Hepatocyte (in vitro differentiated cells): Measurements from ENCODE around the gene GRXCR2. TPM values are rescaled to one million over a fixed set of nuclear protein-coding genes. Genes with fewer than 3 reads are reported as not detected.

ENCODE experiments used
- DNase-seq: peaks from one replicate; pipeline ENCODE4 v3.0.0-alpha.2; 2016; ENCODE audit warnings: low spot score
- H2AFZ ChIP-seq: fragments of 200-600 bp; sonication (generic); 2 replicates; pipeline ENCODE4 v1.6.0; 2016; ENCODE audit warnings: antibody characterized with exemption, mild to moderate bottlenecking
- H3K27ac ChIP-seq: fragments of 200-600 bp; sonication (generic); 2 replicates; pipeline ENCODE4 v1.5.1; 2016; ENCODE audit warnings: mild to moderate bottlenecking
- H3K27me3 ChIP-seq: fragments of 200-600 bp; sonication (generic); 2 replicates; pipeline ENCODE4 v1.6.1; 2016
- H3K36me3 ChIP-seq: fragments of 200-600 bp; sonication (generic); replicated peaks from 2 replicates; pipeline ENCODE4 v1.5.1; 2016; ENCODE audit warnings: low read depth; ENCODE audit not compliant: insufficient read depth
- H3K4me1 ChIP-seq: fragments of 200-600 bp; sonication (generic); 2 replicates; pipeline ENCODE4 v1.5.1; 2016; ENCODE audit warnings: mild to moderate bottlenecking, moderate library complexity; ENCODE audit not compliant: insufficient read depth
- H3K4me2 ChIP-seq: fragments of 200-600 bp; sonication (generic); 2 replicates; pipeline ENCODE4 v1.6.0; 2016
- H3K4me3 ChIP-seq: fragments of 200-600 bp; sonication (generic); 2 replicates; pipeline ENCODE4 v1.5.1; 2016; ENCODE audit warnings: mild to moderate bottlenecking
- H3K79me2 ChIP-seq: fragments of 200-600 bp; sonication (generic); 2 replicates; pipeline ENCODE4 v1.6.0; 2017; ENCODE audit warnings: mild to moderate bottlenecking
- H3K9me2 ChIP-seq: fragments of 200-600 bp; sonication (generic); replicated peaks from 2 replicates; pipeline ENCODE4 v1.6.0; 2017; ENCODE audit warnings: mild to moderate bottlenecking; ENCODE audit not compliant: insufficient read depth
- H3K9me3 ChIP-seq: fragments of 200-600 bp; sonication (generic); 2 replicates; pipeline ENCODE4 v1.5.1; 2016; ENCODE audit warnings: low read depth, mild to moderate bottlenecking
- H4K20me1 ChIP-seq: fragments of 200-600 bp; sonication (generic); 2 replicates; pipeline ENCODE4 v1.6.0; 2016; ENCODE audit warnings: mild to moderate bottlenecking; ENCODE audit not compliant: insufficient read depth, poor library complexity, severe bottlenecking
- EZH2 ChIP-seq: fragments of 200-600 bp; sonication (generic); IDR thresholded peaks from 2 replicates; pipeline ENCODE4 v1.6.1; 2016; ENCODE audit warnings: antibody characterized with exemption, mild to moderate bottlenecking, borderline replicate concordance
- EZH2phosphoT487 ChIP-seq: fragments of 200-600 bp; sonication (generic); IDR thresholded peaks from one replicate; pipeline ENCODE4 v1.6.1; 2018; ENCODE audit warnings: antibody characterized with exemption, mild to moderate bottlenecking, low read depth, moderate library complexity; ENCODE audit not compliant: unreplicated experiment, severe bottlenecking
- WGBS: methylation state at CpG from one replicate; pipeline ENCODE4 v1.1.6; 2016; ENCODE audit warnings: low lambda C conversion rate; ENCODE audit errors: missing lambda C conversion rate; 5-methylcytosine and 5-hydroxymethylcytosine counted together
- polyA plus RNA-seq: library from polyadenylated mRNA; unstranded; fragments of >200 nt; fragmentation: Nextera tagmentation; extraction: Ambion mirVana; gene quantifications from 2 replicates; pipeline ENCODE4 v1.2.1, GENCODE V29; 2016
- total RNA-seq: library from RNA; depleted of rRNA; stranded (reverse); fragments of >200 nt; gene quantifications from 2 replicates; pipeline ENCODE4 v1.2.3, GENCODE V29; 2014
- TF ChIP-seq, protein P1 (sequence below): fragments of 200-600 bp; sonication (generic); IDR thresholded peaks from 2 replicates; pipeline ENCODE4 v1.5.1; 2016; ENCODE audit warnings: antibody characterized with exemption, mild to moderate bottlenecking; ENCODE audit not compliant: poor library complexity

The GRXCR2 gene
- total and polyA plus RNA-seq, 2 experiments from 2014 or later = not detected

DNA sequence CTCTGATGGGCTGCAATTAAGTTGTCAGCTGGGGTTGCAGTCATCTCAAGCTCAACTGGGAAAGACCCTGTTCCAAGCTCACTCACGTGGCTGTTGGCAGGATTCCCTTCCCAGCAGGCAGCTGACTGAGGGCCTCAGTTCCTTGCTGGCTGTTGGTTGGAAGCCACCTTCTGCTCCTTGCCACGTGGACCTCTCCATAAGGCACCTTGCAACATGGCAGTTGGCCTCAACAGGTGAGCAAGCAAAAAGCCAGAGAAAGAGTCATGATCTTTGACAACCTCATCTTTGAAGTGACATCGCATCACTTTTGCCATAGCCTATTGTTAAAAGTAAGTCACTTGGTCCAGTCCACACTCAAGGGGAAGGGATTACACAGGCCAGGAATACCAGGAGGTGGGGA is 19.8 kb downstream of the GRXCR2 start:
- WGBS = 82% methylated on average over 3 of the region's 3 CpGs
- Histone ChIP-seq H3K27ac (peak overlapping the region; percentile 81), H3K4me1 (peaks cover 28% of the 10 kb centered on the region), H3K9me2 (no peaks in the 10 kb centered on the region), H3K4me2 (no peak overlapping the region), H3K79me2 (no peaks in the 10 kb centered on the region), H3K27me3 (no peaks in the 10 kb centered on the region), H4K20me1 (no peaks in the 10 kb centered on the region), H3K4me3 (no peak overlapping the region), H3K9me3 (no peaks in the 10 kb centered on the region), H2AFZ (no peak overlapping the region), H3K36me3 (no peaks in the 10 kb centered on the region)
- no peak for DNase-seq
- TF ChIP-seq EZH2phosphoT487 (no peak), EZH2 (no peak)
- TF ChIP-seq, protein P1, sequence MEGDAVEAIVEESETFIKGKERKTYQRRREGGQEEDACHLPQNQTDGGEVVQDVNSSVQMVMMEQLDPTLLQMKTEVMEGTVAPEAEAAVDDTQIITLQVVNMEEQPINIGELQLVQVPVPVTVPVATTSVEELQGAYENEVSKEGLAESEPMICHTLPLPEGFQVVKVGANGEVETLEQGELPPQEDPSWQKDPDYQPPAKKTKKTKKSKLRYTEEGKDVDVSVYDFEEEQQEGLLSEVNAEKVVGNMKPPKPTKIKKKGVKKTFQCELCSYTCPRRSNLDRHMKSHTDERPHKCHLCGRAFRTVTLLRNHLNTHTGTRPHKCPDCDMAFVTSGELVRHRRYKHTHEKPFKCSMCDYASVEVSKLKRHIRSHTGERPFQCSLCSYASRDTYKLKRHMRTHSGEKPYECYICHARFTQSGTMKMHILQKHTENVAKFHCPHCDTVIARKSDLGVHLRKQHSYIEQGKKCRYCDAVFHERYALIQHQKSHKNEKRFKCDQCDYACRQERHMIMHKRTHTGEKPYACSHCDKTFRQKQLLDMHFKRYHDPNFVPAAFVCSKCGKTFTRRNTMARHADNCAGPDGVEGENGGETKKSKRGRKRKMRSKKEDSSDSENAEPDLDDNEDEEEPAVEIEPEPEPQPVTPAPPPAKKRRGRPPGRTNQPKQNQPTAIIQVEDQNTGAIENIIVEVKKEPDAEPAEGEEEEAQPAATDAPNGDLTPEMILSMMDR = no peak

DNA sequence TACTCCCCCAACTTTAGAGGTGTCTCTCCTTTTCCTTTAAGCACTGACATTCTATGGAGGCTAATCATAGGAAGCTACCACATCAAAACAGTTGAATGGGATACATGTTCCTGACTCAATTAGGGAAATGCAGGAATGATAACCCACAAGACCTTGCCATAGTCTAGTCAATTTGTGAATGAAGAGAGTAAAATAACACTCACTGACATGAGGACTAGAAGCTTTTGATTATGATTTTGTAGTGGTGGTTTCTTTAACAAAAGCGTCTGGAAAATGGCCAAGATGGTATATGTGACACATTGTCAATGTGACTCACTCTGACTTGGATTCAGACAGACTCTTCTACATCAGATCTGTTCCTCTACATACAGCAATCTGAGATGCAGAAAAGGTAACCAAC is 24.0 kb downstream of the GRXCR2 start:
- H3K27ac ChIP-seq = no peak overlapping the region
- no peak for DNase-seq
- 91% methylated on average over 1 of the region's 1 CpG for WGBS
- H3K79me2 ChIP-seq = no peaks in the 10 kb centered on the region
- H4K20me1 ChIP-seq = no peaks in the 10 kb centered on the region
- no peaks in the 10 kb centered on the region for H3K9me3 ChIP-seq
- TF ChIP-seq, protein P1 = no peak
- TF ChIP-seq EZH2 (no peak), EZH2phosphoT487 (no peak)
- no peaks in the 10 kb centered on the region for H3K27me3 ChIP-seq
- no peak overlapping the region for H2AFZ ChIP-seq
- peaks cover 9% of the 10 kb centered on the region for H3K4me1 ChIP-seq
- H3K4me2 ChIP-seq = no peak overlapping the region
- H3K9me2 ChIP-seq = no peaks in the 10 kb centered on the region
- no peaks in the 10 kb centered on the region for H3K36me3 ChIP-seq
- no peak overlapping the region for H3K4me3 ChIP-seq

DNA sequence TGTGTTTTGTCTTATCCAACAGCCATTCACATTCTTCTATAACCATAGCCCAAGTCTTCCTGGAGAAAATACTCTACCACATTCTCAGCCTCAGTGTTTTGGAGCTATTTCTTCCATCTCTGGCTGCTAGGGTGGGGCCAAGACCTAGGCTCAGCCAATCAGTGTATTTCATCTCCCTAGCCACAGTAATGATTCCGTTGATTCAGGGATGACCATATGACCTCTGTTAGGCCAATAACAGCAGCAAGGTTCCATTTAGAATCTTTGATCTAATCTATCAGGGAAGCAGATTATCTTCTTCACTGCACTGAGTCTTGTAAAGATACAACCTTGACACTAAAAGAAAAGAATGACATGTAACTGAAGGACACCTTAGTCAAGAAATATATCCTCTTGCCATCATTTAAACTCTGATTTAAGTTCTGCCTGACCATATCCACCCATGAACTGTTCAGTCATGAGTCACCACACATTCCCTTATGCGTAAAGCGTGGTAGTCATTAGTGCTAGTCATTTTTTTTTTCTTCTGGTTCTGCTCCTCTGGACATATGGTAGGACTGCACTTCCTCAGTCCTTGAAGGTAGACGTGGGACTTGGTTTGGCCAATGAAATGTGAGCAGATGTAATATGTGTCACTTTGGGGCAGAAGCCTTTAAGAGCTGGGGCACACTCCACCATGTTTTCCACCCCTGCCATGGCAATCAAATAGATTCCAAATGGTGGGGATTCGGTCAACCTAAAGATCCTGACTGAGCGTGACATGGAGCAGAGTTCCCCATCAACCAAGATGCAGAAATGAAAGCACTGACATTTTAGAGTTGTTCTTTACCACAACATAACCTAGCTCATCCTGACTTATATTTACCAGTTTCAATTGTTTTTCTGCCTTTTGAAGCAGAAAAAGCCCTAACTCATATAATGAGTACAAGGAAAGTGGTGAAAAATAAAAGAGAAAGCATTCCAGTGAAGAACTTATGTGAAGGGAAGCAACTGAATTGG is 25.0 kb downstream of the GRXCR2 start:
- Histone ChIP-seq H3K9me3 (no peaks in the 10 kb centered on the region), H3K4me1 (peaks cover 4% of the 10 kb centered on the region), H3K27ac (no peak overlapping the region), H3K4me3 (no peak overlapping the region), H4K20me1 (no peaks in the 10 kb centered on the region), H3K27me3 (no peaks in the 10 kb centered on the region), H2AFZ (no peak overlapping the region), H3K36me3 (no peaks in the 10 kb centered on the region), H3K79me2 (no peaks in the 10 kb centered on the region), H3K4me2 (no peak overlapping the region), H3K9me2 (no peaks in the 10 kb centered on the region)
- TF ChIP-seq EZH2phosphoT487 (no peak), EZH2 (no peak)
- TF ChIP-seq, protein P1 = no peak
- no peak for DNase-seq
- 78% methylated on average over 6 of the region's 6 CpGs for WGBS
